Body of pancreas (tissue), 4 donors: Measurements from ENCODE around the gene PA2G4. TPM values are rescaled to one million over a fixed set of nuclear protein-coding genes. Genes with fewer than 3 reads are reported as not detected.
A peak's percentile ranks its signal among the peaks of the same experiment; 100 is the strongest.
"Not testable (repeated sequence)": the region's sequence is repeated elsewhere in the genome, so short reads cannot be mapped to it uniquely, and the experiment has no call there.

ENCODE experiments used
- ATAC-seq: fragments of 150-250 bp; one replicate; pipeline ENCODE4 v1.9.1; 2016
- DNase-seq, 4 donors: peaks; one replicate each; pipeline ENCODE4 v3.0.0-alpha.2; 2019
- H3K27ac ChIP-seq, 4 donors: fragments of 200-600 bp; sonication (generic); 1 replicate in 3 of 4; 2 replicates in 1 of 4; pipeline versions ENCODE4 v1.5.1 to v1.6.1; 2016 to 2019; ENCODE audit warnings: mild to moderate bottlenecking in 1 of 4, mixed read lengths in 1 of 4, moderate library complexity in 1 of 4
- H3K27me3 ChIP-seq, 2 donors: fragments of 200-600 bp; sonication (generic); one replicate each; pipeline ENCODE4 v1.6.0; 2016; ENCODE audit warnings: mild to moderate bottlenecking in 1 of 2
- H3K36me3 ChIP-seq, 2 donors: fragments of 200-600 bp; sonication (generic); replicated peaks in 1 of 2; 2 replicates each; pipeline ENCODE4 v1.5.1; 2016; ENCODE audit warnings: low read depth in 2 of 2; ENCODE audit not compliant: insufficient read depth in 1 of 2
- H3K4me1 ChIP-seq: fragments of 200-600 bp; sonication (generic); one replicate; pipeline ENCODE4 v1.6.0; 2016
- H3K4me3 ChIP-seq, 2 donors: fragments of 200-600 bp; sonication (generic); 1 replicate in 1 of 2; 2 replicates in 1 of 2; pipeline ENCODE4 v1.5.1; 2016 to 2019
- H3K9me3 ChIP-seq, 3 donors: fragments of 200-600 bp; sonication (generic); 1 replicate in 2 of 3; 2 replicates in 1 of 3; pipeline ENCODE4 v1.5.1; 2016
- CTCF ChIP-seq, 7 experiments: fragments of 450-650 bp in 4 of 7; fragments of 200-600 bp in 3 of 7; sonication (generic) in 3 of 7; IDR thresholded peaks; one replicate each; pipeline ENCODE4 v1.5.1; 2016 to 2019; ENCODE audit warnings: antibody characterized with exemption in 7 of 7
- POLR2A ChIP-seq, 3 donors: fragments of 450-650 bp; IDR thresholded peaks; one replicate each; pipeline ENCODE4 v1.6.1; 2016; ENCODE audit warnings: antibody characterized with exemption in 3 of 3, mild to moderate bottlenecking in 2 of 3
- WGBS, 2 donors: methylation state at CpG; one replicate each; pipeline ENCODE4 v1.1.5; 2017; 5-methylcytosine and 5-hydroxymethylcytosine counted together
- intact Hi-C: fragments of 100-400 bp; cut with DNase I; formaldehyde crosslinking; loops from one replicate; pipeline ENCODE4 v1.15.1; 2023
- total RNA-seq, 2 donors: library from RNA; depleted of rRNA; stranded (reverse); fragments of >200 nt; gene quantifications; one replicate each; pipeline ENCODE4 v1.1.0, GENCODE V29; 2016

PA2G4 gene
- total RNA-seq, 2 donors from 2014 or later, result 49.4 to 107 TPM

- WGBS, 2 donors, result 85 to 94% methylated on average over 5 of the region's 5 CpGs
- Histone ChIP-seq H3K36me3 (peaks cover 5 to 39% of the 10 kb centered on the region in 2 donors), H3K4me1 (peaks cover 14% of the 10 kb centered on the region), H3K9me3 (no peaks in the 10 kb centered on the region), H3K27ac (no peak overlapping the region), H3K27me3 (no peaks in the 10 kb centered on the region), H3K4me3 (no peak overlapping the region)
- DNase-seq (no peak), ATAC-seq (no peak)
- intact Hi-C loops, result no loop called here
- TF ChIP-seq POLR2A (IDR thresholded peaks at IDR 0.05), result no peak
- TF ChIP-seq CTCF (IDR thresholded peaks at IDR 0.05), result no peak
Observed at GRCh38 chr12:56110571-56110970, 6.2 kb downstream of the PA2G4 start.

- intact Hi-C loops, result no loop called here
- TF ChIP-seq POLR2A (IDR thresholded peaks at IDR 0.05), result no peak
- TF ChIP-seq CTCF (IDR thresholded peaks at IDR 0.05), result no peak
- H3K36me3 ChIP-seq, result peaks cover 5 to 27% of the 10 kb centered on the region in 2 donors
Observed at GRCh38 chr12:56114084-56114483, 9.7 kb downstream of the PA2G4 start.

GRCh38 chr12:56115329-56115728 is 11.0 kb downstream of the PA2G4 start:
- TF ChIP-seq POLR2A (IDR thresholded peaks at IDR 0.05) (no peak), CTCF (IDR thresholded peaks at IDR 0.05) (no peak)
- no peak overlapping the region for H3K4me3 ChIP-seq
- H3K4me1 ChIP-seq, result peaks cover 23% of the 10 kb centered on the region
- ATAC-seq (no peak), DNase-seq (peak; percentile 33 to 42 (median 38))
- intact Hi-C loops, result no loop called here
- H3K9me3 ChIP-seq, result no peaks in the 10 kb centered on the region
- 25 to 38% methylated on average over 10 of the region's 10 CpGs for WGBS, 2 donors
- peaks cover 4 to 18% of the 10 kb centered on the region in 2 donors for H3K36me3 ChIP-seq
- H3K27ac ChIP-seq, result peak overlapping the region in 3 of 4 donors; percentile 77 to 97 (median 92)
- no peaks in the 10 kb centered on the region for H3K27me3 ChIP-seq

More at GRCh38 chr12:56114084-56114483, 9.7 kb downstream of the PA2G4 start:
- 77 to 96% methylated on average over 1 of the region's 1 CpG for WGBS, 2 donors
- DNase-seq (no peak), ATAC-seq (no peak)
- Histone ChIP-seq H3K4me3 (no peak overlapping the region), H3K27ac (no peak overlapping the region), H3K9me3 (no peaks in the 10 kb centered on the region), H3K27me3 (no peaks in the 10 kb centered on the region), H3K4me1 (peaks cover 14% of the 10 kb centered on the region)

- ATAC-seq, result peak; percentile 71
- Histone ChIP-seq H3K4me1 (peaks cover 23% of the 10 kb centered on the region), H3K36me3 (peaks cover 0 to 8% of the 10 kb centered on the region in 2 donors), H3K9me3 (no peaks in the 10 kb centered on the region), H3K4me3 (peak within 1 kb of the TSS; percentile 3 to 41), H3K27ac (peak within 1 kb of the TSS; percentile 77 to 97 (median 92)), H3K27me3 (no peaks in the 10 kb centered on the region)
- DNase-seq, result peak; percentile 94 to 96 (median 96)
- intact Hi-C loops, result no loop called here
- TF ChIP-seq POLR2A (IDR thresholded peaks at IDR 0.05) (peak; percentile 76 to 98 (median 97)), CTCF (IDR thresholded peaks at IDR 0.05) (peak in 3 of 7 experiments; percentile 12 to 28 (median 23))
- WGBS, 2 donors, result 0 to 1% methylated on average over 33 to 34 of the region's 34 CpGs
Observed at GRCh38 chr12:56116267-56117081, 12.1 kb downstream of the PA2G4 start, which contains the start of gene RPL41. Gene RPL41, plus strand, starts transcription at chr12:56116633.

GRCh38 chr12:56117082-56117706 is 12.8 kb downstream of the PA2G4 start:
- intact Hi-C loops, ATAC-seq, H3K36me3 ChIP-seq, DNase-seq, H3K27me3 ChIP-seq, H3K9me3 ChIP-seq: not testable (repeated sequence)
- Histone ChIP-seq H3K4me1 (peaks cover 23% of the 10 kb centered on the region), H3K4me3 (peak overlapping the region; percentile 3 to 41), H3K27ac (peak overlapping the region; percentile 77 to 97 (median 92))
- 1 to 2% methylated on average over 13 to 16 of the region's 16 CpGs for WGBS, 2 donors
